HepG2 (cell line): ENCODE data around the gene PPP1R15B. TPM values are rescaled to one million over a fixed set of nuclear protein-coding genes. Genes with fewer than 3 reads are reported as not detected.

Experiments used
- ATAC-seq: fragments of 200-7000 bp; cut with Tn5 transposase; 3 replicates; pipeline ENCODE4 v1.9.1; 2020; ENCODE audit warnings: mild to moderate bottlenecking, moderate library complexity
- BruUV-seq: library from RNA; stranded (reverse); fragments of 400-500 nt; replicated peaks from 2 replicates; lab custom pipeline; 2021; lab: Mats Ljungman, UMichigan
- CTCF ChIA-PET: fragments of 300-600 bp; formaldehyde crosslinking; extraction: SDS; loops from one replicate; lab custom pipeline; 2021; ENCODE audit warnings: low total read pairs, inconsistent platforms, low intra/inter-chr PET ratio; lab: Yijun Ruan, JAX
- POLR2A ChIA-PET: fragments of 350-600 bp; sonication (Branson Sonifier 250); formaldehyde crosslinking; loops from one replicate; lab custom pipeline; 2020; ENCODE audit warnings: antibody characterized with exemption, inconsistent platforms; lab: Yijun Ruan, JAX
- DNase-seq: peaks from one replicate; pipeline ENCODE4 v3.0.0-alpha.2; 2015; ENCODE audit warnings: low spot score
- FAIRE-seq: peaks from 3 replicates; lab custom pipeline; 2011; peaks lifted over from hg19 to GRCh38; lab: Jason Lieb, UNC
- H2AFZ ChIP-seq: one replicate; pipeline ENCODE4 v1.6.1; 2011; ENCODE audit warnings: low read length, inconsistent platforms
- H3K27ac ChIP-seq: fragments of 300-600 bp; 3 replicates; pipeline ENCODE4 v1.8.0; 2011; ENCODE audit warnings: mixed run types, mild to moderate bottlenecking, mixed read lengths, low read length, inconsistent platforms; ENCODE audit not compliant: insufficient read depth; ENCODE audit errors: extremely low read length
- H3K27me3 ChIP-seq, 2 experiments: fragments of 200-600 bp in 1 of 2; 2 replicates in 1 of 2; 3 replicates in 1 of 2; pipeline versions ENCODE4 v1.6.0 to v1.8.0; 2011; ENCODE audit warnings: low read length in 2 of 2, mild to moderate bottlenecking in 2 of 2, moderate library complexity in 2 of 2, inconsistent platforms in 1 of 2; ENCODE audit not compliant: insufficient read depth in 2 of 2, control insufficient read depth in 1 of 2
- H3K36me3 ChIP-seq, 2 experiments: fragments of 200-600 bp in 1 of 2; replicated peaks in 1 of 2; 2 replicates in 1 of 2; 3 replicates in 1 of 2; pipeline versions ENCODE4 v1.5.1 to v1.8.0; 2011; ENCODE audit warnings: low read length in 2 of 2, inconsistent platforms in 1 of 2; ENCODE audit not compliant: insufficient read depth in 2 of 2, control insufficient read depth in 1 of 2
- H3K4me1 ChIP-seq: 2 replicates; pipeline ENCODE4 v1.5.1; 2012; ENCODE audit warnings: low read length, inconsistent platforms; ENCODE audit not compliant: insufficient read depth
- H3K4me2 ChIP-seq: 2 replicates; pipeline ENCODE4 v1.6.0; 2011; ENCODE audit warnings: low read depth, low read length, inconsistent platforms
- H3K4me3 ChIP-seq, 3 experiments: fragments of 200-600 bp in 1 of 3; sonication (generic), shearing (Covaris generic) in 1 of 3; replicated peaks in 1 of 3; 2 replicates each; pipeline ENCODE4 v1.5.1; 2011 to 2016; ENCODE audit warnings: low read length in 3 of 3, inconsistent platforms in 2 of 3, low read depth in 2 of 3, mild to moderate bottlenecking in 2 of 3, control low read depth in 1 of 3, mixed read lengths in 1 of 3; ENCODE audit not compliant: insufficient read depth in 1 of 3
- H3K79me2 ChIP-seq: one replicate; pipeline ENCODE4 v1.6.1; 2011; ENCODE audit warnings: low read length, inconsistent platforms; ENCODE audit not compliant: insufficient read depth
- H3K9ac ChIP-seq: 2 replicates; pipeline ENCODE4 v1.6.0; 2011; ENCODE audit warnings: mild to moderate bottlenecking, low read depth, low read length, inconsistent platforms; ENCODE audit not compliant: insufficient read depth
- H3K9me3 ChIP-seq: 2 replicates; pipeline ENCODE4 v1.5.1; 2012; ENCODE audit warnings: mild to moderate bottlenecking, low read length
- H4K20me1 ChIP-seq: 2 replicates; pipeline ENCODE4 v1.6.0; 2011; ENCODE audit warnings: inconsistent platforms, mild to moderate bottlenecking, low read length, moderate library complexity; ENCODE audit not compliant: insufficient read depth
- CHD2 ChIP-seq: IDR thresholded peaks from 2 replicates; pipeline ENCODE4 v1.6.1; 2011; ENCODE audit warnings: low read depth, low read length, improper control_type of control experiment
- DR1 ChIP-seq: sonication (generic); formaldehyde crosslinking; IDR thresholded peaks from 2 replicates; pipeline ENCODE4 v1.8.0; 2021; ENCODE audit warnings: mild to moderate bottlenecking, missing genetic modification reagents, inconsistent platforms
- EED ChIP-seq: sonication (generic); formaldehyde crosslinking; IDR thresholded peaks from 2 replicates; pipeline ENCODE4 v1.5.0; 2020; ENCODE audit warnings: mild to moderate bottlenecking, missing genetic modification reagents
- MAFF ChIP-seq: IDR thresholded peaks from 2 replicates; pipeline ENCODE4 v1.6.1; 2011; ENCODE audit warnings: low read depth, low read length, improper control_type of control experiment
- MAFK ChIP-seq, 2 experiments: IDR thresholded peaks in 1 of 2; conservative IDR thresholded peaks in 1 of 2; 2 replicates each; pipeline ENCODE4 v1.6.1; 2011; ENCODE audit warnings: improper control_type of control experiment in 2 of 2, low read length in 2 of 2
- NCOA5 ChIP-seq: sonication (generic); formaldehyde crosslinking; IDR thresholded peaks from 2 replicates; pipeline ENCODE4 v1.4.0; 2020; ENCODE audit warnings: missing genetic modification reagents
- POGZ ChIP-seq: sonication (generic); formaldehyde crosslinking; IDR thresholded peaks from 2 replicates; pipeline ENCODE4 v1.4.0; 2020; ENCODE audit warnings: mild to moderate bottlenecking, missing genetic modification reagents
- SETDB1 ChIP-seq: sonication (generic); formaldehyde crosslinking; IDR thresholded peaks from 2 replicates; pipeline ENCODE4 v1.5.1; 2020; ENCODE audit warnings: missing genetic modification reagents, mild to moderate bottlenecking, borderline replicate concordance
- TAF15 ChIP-seq: fragments of 200-400 bp; formaldehyde crosslinking; IDR thresholded peaks from one replicate; pipeline ENCODE4 v1.6.1; 2018; ENCODE audit warnings: mild to moderate bottlenecking, low read depth, low read length; ENCODE audit not compliant: poor library complexity, severe bottlenecking
- ZFP36 ChIP-seq: fragments of 150-350 bp; IDR thresholded peaks from 2 replicates; pipeline ENCODE4 v1.6.1; 2018; ENCODE audit warnings: borderline replicate concordance, low read length, low read depth; ENCODE audit not compliant: partially characterized antibody
- ZNF34 ChIP-seq: sonication (generic); formaldehyde crosslinking; IDR thresholded peaks from 2 replicates; pipeline ENCODE4 v1.4.0; 2020; ENCODE audit warnings: mild to moderate bottlenecking, missing genetic modification reagents, borderline replicate concordance
- ZNF746 ChIP-seq: sonication (generic); formaldehyde crosslinking; IDR thresholded peaks from 2 replicates; pipeline ENCODE4 v1.8.0; 2022; ENCODE audit warnings: mild to moderate bottlenecking, missing genetic modification reagents
- ZSCAN31 ChIP-seq: sonication (generic); formaldehyde crosslinking; IDR thresholded peaks from 2 replicates; pipeline ENCODE4 v1.5.0; 2020; ENCODE audit warnings: low read depth, mild to moderate bottlenecking, missing genetic modification reagents
- WGBS: methylation state at CpG from one replicate; pipeline ENCODE4 v1.1.6; 2017; ENCODE audit warnings: low lambda C conversion rate; 5-methylcytosine and 5-hydroxymethylcytosine counted together
- in situ Hi-C: cut with HindIII; loops from 2 replicates; pipeline ENCODE4 v1.10.0; 2017; ENCODE audit warnings: low pct_unique_long_range_greater_than_20kb; ENCODE audit not compliant: extremely low pct_ligation_motif_present
- intact Hi-C: fragments of 100-400 bp; cut with micrococcal nuclease; formaldehyde crosslinking; loops from one replicate; pipeline ENCODE4 v1.10.0; 2022; ENCODE audit not compliant: unreplicated experiment
- polyA plus RNA-seq, 8 experiments: library from polyadenylated mRNA; depleted of rRNA in 3 of 8; stranded (reverse) in 7 of 8; unstranded in 1 of 8; fragments of >200 nt; fragmentation: Illumina TruSeq in 4 of 8; extraction: Trizol in 4 of 8; gene quantifications; 2 replicates each; pipeline versions ENCODE4 v1.2.1 to v1.2.3, GENCODE V29; 2011 to 2016; ENCODE audit warnings: low read depth in 4 of 8, missing spikeins in 1 of 8, mixed read lengths in 1 of 8; ENCODE audit not compliant: insufficient read depth in 1 of 8
- total RNA-seq, 5 experiments: library from RNA; depleted of rRNA; stranded (reverse); fragments of >200 nt; fragmentation: Illumina TruSeq; extraction: Trizol; gene quantifications; 2 replicates each; pipeline ENCODE4 v1.2.3, GENCODE V29; 2016; ENCODE audit warnings: low read depth in 1 of 5
- TF ChIP-seq, protein P1 (sequence below): sonication (generic); formaldehyde crosslinking; IDR thresholded peaks from 2 replicates; pipeline ENCODE4 v1.5.0; 2020; ENCODE audit warnings: mild to moderate bottlenecking, missing genetic modification reagents, borderline replicate concordance

The PPP1R15B gene
- total and polyA plus RNA-seq, 2 of the 13 experiments (the other 11 are each of a cell fraction or from before 2014, with no cell fraction given), result 13.4 to 23.8 TPM

DNA sequence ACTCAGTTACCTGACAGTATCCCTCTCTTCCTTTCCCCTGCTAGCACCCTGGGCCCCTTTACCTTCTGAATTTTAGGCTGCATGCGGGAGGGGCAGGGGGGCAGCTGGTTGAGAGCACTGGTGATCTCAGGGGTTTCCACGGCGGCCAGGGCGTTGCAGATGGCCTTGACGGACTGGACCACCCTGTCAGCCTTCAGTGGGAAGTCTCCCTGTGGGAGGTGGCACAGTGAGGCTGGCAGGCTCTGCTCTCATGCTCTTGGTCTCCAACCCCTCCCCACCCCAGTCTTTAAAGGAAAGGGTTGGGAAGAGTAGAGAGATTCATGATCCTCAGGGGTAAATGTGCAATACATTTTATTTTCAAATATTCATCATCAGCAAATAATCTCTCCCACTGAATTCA, 46.0 kb upstream of the PPP1R15B start:
- Histone ChIP-seq H3K9ac (no peak overlapping the region), H2AFZ (no peak overlapping the region), H3K4me2 (no peak overlapping the region), H3K27me3 (no peaks in the 10 kb centered on the region), H3K36me3 (peaks cover 4 to 7% of the 10 kb centered on the region in 2 experiments; a peak in 3 of 5 replicates), H4K20me1 (no peaks in the 10 kb centered on the region), H3K27ac (no peak overlapping the region), H3K9me3 (no peaks in the 10 kb centered on the region), H3K79me2 (no peaks in the 10 kb centered on the region), H3K4me1 (no peaks in the 10 kb centered on the region), H3K4me3 (no peak overlapping the region)
- ATAC-seq, result no peak
- ChIA-PET POLR2A (no interaction called here), CTCF (no interaction called here)
- TF ChIP-seq NCOA5 (CRISPR knock-in tag) (no peak), EED (CRISPR knock-in tag) (no peak), MAFK (conservative IDR thresholded peaks at IDR 0.05 in 1 of 2, IDR thresholded peaks at IDR 0.05 in 1 of 2; ENCODE audit: low read length in 2 of 2) (peak; percentile 14 to 45; a peak in 2 of 4 replicates), POGZ (CRISPR knock-in tag) (no peak), SETDB1 (CRISPR knock-in tag) (no peak), ZSCAN31 (CRISPR knock-in tag) (no peak), MAFF (0 out of 2 replicates have a peak, but pooled peaks have one; percentile 29), ZNF746 (CRISPR knock-in tag) (no peak)
- no peak for DNase-seq
- no TSS peak for BruUV-seq
- WGBS, result 100% methylated on average over 4 of the region's 5 CpGs
- intact Hi-C loops (no loop called here), in situ Hi-C loops (no loop called here)
- no peak for FAIRE-seq

DNA sequence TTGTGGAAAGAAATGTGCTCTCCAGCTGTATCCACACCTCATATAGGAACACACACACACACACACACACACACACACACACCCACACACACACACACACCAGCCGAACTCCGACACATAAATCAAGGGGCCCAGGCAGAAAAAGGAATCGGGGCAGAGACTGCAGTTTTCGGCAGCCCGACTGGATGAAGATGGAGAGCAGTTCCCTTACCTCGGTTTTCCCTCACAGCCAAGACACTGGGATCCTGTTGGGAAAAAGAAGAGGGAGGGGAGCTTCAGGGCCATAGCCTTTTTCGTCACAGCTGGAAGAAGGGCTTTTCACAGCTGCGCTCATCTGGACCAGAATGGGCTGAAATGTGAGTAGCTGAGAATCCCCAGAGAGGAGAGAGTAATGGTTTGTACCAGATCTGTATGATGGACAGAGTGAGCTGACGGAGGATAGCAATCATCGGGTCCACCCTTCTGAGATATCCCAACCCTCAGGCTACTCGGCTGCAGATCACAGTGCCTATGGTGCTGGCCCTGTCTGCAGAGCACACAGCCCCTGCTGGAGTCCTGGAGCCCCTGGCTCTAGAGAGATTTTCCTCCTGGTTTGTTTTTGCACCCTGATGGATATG, 45.3 kb upstream of the PPP1R15B start:
- WGBS, result 93% methylated on average over 11 of the region's 11 CpGs
- ATAC-seq, result no peak
- Histone ChIP-seq H2AFZ (no peak overlapping the region), H3K4me3 (no peak overlapping the region), H3K4me2 (no peak overlapping the region), H3K79me2 (no peaks in the 10 kb centered on the region), H3K27me3 (no peaks in the 10 kb centered on the region), H3K4me1 (no peaks in the 10 kb centered on the region), H3K9ac (no peak overlapping the region), H3K27ac (no peak overlapping the region), H3K36me3 (peaks cover 4 to 7% of the 10 kb centered on the region in 2 experiments; a peak in 3 of 5 replicates), H3K9me3 (no peaks in the 10 kb centered on the region)
- no peak for FAIRE-seq
- DNase-seq, result no peak
- CTCF ChIA-PET, result no interaction called here
- in situ Hi-C loops, result no loop called here
- no TSS peak for BruUV-seq
- intact Hi-C loops, result no loop called here
- TF ChIP-seq, protein P1, sequence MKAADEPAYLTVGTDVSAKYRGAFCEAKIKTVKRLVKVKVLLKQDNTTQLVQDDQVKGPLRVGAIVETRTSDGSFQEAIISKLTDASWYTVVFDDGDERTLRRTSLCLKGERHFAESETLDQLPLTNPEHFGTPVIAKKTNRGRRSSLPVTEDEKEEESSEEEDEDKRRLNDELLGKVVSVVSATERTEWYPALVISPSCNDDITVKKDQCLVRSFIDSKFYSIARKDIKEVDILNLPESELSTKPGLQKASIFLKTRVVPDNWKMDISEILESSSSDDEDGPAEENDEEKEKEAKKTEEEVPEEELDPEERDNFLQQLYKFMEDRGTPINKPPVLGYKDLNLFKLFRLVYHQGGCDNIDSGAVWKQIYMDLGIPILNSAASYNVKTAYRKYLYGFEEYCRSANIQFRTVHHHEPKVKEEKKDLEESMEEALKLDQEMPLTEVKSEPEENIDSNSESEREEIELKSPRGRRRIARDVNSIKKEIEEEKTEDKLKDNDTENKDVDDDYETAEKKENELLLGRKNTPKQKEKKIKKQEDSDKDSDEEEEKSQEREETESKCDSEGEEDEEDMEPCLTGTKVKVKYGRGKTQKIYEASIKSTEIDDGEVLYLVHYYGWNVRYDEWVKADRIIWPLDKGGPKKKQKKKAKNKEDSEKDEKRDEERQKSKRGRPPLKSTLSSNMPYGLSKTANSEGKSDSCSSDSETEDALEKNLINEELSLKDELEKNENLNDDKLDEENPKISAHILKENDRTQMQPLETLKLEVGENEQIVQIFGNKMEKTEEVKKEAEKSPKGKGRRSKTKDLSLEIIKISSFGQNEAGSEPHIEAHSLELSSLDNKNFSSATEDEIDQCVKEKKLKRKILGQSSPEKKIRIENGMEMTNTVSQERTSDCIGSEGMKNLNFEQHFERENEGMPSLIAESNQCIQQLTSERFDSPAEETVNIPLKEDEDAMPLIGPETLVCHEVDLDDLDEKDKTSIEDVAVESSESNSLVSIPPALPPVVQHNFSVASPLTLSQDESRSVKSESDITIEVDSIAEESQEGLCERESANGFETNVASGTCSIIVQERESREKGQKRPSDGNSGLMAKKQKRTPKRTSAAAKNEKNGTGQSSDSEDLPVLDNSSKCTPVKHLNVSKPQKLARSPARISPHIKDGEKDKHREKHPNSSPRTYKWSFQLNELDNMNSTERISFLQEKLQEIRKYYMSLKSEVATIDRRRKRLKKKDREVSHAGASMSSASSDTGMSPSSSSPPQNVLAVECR (CRISPR knock-in tag), result no peak
- TF ChIP-seq ZNF34, result no peak
- TF ChIP-seq CHD2, result no peak
- no peak for TF ChIP-seq ZFP36
- TF ChIP-seq DR1 (CRISPR knock-in tag), result no peak
- no peak for TF ChIP-seq TAF15
- TF ChIP-seq, all 625 proteins: peak for 0
- POLR2A ChIA-PET, result no interaction called here
- H4K20me1 ChIP-seq, result no peaks in the 10 kb centered on the region
